ENCODE data around the gene SEL1L3.
"Not testable (repeated sequence)": the region's sequence is repeated elsewhere in the genome, so short reads cannot be mapped to it uniquely, and the experiment has no call there.

SEL1L3 gene

DNA sequence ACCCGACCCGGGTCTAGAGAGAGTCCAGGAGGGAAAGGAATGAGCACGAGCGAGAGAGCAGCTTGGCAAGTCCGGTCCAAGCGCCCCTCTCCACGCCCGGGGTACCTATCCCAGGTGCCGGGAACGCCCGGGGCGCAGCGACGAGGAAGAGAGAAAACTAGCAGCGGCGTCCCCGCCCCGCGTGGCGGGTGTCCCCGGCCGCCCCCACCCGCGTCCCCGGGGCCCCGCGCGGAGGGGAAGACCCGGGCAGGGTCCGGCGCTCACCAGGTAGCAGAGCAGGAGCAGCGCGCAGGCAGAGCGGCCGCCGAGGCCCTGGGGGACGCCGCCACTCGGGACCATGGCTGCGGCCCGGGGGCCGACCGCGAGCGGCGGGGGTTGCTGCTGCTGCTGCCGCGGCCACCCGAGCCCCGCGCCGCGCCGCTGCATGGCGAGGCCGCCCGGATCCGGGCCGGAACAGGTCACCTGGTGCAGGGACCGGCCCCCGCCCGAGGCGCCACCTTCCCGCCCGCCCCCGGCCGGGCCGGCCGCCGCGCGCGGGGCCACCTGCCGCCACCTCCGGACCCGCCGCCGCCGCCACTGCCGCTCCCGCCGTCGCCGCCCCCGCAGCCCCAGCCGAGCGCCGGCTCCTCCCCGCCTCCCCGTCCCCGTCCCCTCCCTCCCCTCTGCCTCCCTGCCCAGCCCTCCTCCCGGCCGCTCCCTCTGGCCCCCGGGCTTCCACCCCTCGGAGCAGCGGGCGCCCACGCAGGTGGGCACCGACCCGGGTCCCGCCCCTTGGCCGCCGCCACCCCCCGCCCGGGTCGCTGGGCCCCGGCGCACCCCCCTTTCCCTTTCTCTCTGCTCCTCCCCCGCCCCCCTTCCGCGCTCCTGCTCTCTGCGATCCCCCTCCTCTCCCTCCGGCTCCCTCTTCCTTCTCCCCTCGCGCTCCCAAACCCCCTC lies at the start of gene SEL1L3:
TSS of gene SEL1L3 (minus strand) at position 578 of the 936 bp plus-strand sequence. CDS start at position 426, 152 bp downstream.
- DNase-seq: peak; percentile 51 to 58

DNA sequence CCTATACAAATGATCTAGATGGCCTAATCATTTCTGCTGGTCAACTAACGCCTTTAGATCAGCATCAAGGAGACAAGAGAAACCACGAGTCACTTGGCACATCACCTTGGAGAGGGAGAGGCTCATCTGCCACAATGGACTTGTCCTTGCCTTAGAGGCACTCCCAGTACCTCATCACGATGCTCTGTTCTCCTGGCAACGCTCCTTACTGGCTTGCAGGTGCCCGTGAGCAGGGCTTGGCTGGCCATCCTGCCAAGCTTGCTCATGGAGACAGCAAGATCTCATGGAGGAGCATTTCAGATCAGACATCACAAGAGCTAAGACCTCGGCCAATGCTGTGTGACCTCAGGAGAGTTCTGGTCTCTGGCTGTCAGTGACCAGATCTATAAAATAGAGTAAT lies 48.6 kb upstream of the SEL1L3 start:
- no peak for DNase-seq

DNA sequence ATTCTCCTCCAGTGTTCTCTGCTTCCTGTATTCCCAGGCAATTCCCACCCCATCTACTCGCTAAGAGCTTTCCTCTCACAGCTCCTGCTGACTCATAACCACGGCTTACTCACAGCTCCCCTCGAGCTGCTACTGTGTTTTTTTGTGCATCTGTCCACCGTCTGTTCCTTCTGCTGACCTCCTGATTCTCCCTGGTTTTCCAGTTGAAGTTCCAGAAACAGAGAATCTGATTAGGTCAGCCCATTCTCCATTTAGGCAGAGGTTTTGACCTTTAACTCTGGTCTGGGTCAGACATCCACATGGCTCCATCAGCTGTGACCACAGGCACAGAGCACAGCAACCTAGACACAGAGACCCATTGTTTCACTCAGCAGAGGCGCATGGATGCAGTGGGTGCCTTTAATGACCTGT lies 45.7 kb upstream of the SEL1L3 start:
- DNase-seq: no peak

DNA sequence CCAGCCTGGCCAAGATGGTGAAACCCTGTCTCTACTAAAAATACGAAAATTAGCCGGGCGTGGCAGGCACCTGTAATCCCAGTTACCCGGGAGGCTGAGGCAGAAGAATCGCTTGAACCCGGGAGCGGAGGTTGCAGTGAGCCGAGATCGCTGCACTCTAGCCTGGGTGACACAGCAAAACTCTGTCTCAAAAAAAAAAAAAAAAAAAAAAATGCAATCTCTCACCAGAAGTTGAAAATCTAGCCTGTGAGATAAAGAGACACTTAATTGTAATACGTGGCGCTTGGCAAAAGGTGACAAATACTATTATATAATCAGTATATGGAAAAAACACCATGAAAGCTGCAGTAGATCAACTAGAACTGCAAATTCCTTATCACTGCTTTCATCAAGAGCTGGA lies 43.3 kb upstream of the SEL1L3 start:
- not testable (repeated sequence) for DNase-seq

DNA sequence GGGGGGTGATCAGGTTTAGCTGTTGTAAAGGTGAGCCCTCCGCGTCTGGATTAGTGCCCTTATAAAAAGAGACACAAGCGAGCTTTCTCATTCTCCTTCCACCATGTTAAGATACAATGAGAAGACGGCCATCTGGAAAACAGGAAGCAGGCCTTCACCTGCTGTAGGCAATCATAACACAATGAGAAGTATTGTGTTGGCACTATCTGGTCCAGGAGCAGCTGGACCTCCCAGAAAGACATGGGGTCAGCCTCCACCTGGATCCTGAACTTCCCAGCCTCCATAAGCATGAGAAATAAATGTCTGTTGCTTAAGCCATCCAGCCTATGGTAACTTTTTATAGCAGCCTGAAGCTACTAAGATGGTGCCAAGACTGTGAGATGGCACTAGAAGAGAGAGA lies 42.6 kb upstream of the SEL1L3 start:
- DNase-seq: no peak

DNA sequence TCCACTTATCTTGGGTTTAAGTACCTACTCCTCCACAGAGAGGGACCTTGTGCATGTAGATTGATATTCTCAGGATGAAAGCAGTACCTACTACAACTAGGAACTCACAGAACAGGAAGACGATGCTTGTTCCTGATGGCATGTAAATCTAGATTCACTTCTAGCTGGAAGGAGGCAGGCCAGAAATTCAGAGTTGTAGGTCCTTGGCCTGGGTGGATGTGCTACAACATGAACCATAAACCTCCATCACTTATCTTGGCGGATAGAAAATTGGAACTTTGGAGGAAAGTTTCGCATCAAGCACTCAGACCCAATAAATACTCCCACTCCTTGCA lies 41.9 kb upstream of the SEL1L3 start:
- no peak for DNase-seq

DNA sequence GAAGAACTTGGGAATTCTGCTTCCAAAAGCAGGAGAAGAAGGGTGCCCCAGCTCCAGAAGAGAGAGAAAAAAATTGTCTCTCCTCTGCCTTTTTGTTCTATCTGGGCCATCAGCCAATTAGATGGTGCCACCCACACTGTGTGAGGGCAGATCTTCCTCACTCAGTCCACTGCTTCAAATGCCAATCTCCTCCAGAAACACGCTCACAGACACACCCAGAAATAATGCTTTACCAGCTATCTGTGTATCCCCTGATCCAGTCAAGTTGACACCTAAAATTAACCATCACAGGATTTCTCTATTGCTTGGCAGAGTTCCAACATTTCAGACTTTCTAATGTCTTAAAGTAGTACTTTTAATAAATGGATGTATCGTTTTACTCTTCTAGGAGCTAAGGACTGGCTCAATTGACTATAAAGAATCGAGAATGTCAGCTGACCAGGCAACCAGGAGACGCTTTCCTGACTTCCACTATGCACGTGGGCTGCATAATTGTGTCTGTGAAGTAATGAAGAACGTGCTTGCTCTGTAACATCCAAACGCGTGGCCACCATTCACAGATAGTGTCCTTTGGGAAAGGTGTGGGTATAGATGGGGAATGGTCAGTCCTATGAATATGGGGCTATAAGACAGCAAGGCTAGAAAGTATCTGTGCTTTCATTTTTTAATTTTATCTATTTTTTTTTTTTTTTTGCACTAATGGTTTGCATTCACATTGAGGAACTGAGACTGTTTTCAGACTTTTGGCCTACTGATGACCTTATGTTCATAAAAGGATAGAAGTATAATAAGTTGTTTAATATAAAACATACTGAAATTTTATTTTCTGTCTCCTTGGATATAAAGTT lies 41.3 kb upstream of the SEL1L3 start:
- DNase-seq: no peak

DNA sequence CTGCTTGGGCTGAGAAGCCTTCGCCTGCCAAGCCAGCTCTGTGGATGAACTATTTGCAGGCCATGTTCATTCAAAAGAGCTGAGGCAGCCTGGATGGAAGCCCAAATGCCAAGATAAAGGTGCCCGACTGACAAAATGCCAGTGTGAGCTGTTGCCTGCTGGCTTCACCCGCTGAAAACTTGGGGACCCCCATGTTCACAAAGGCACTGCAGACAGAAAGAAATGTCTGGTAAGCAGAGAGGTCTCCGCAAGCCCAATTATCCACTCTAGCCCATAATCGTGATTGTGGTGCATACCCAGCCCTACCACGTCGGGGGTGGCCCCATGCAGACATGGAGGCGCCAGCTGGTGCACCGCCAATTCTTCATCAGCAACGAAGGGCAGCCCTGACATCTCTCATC lies 38.2 kb upstream of the SEL1L3 start:
- DNase-seq: no peak

DNA sequence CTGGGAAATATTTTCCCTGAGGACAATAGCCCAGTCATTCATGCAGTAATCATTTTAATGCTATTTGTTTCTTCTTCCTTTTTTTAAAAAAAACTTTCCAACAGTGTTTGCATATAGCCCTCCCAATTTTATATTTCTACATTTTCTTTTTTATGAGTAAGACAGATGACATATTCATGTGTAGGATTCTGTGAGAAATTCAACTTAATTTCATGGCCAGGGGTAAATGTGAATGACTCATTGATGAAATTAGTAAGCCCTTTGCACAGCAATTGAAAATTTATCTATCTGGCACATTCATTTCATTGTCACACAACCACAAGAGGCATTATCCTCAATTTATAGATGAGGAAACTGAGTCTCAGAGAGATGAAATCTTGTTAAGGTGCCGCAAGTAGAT lies 37.5 kb upstream of the SEL1L3 start:
- no peak for DNase-seq

DNA sequence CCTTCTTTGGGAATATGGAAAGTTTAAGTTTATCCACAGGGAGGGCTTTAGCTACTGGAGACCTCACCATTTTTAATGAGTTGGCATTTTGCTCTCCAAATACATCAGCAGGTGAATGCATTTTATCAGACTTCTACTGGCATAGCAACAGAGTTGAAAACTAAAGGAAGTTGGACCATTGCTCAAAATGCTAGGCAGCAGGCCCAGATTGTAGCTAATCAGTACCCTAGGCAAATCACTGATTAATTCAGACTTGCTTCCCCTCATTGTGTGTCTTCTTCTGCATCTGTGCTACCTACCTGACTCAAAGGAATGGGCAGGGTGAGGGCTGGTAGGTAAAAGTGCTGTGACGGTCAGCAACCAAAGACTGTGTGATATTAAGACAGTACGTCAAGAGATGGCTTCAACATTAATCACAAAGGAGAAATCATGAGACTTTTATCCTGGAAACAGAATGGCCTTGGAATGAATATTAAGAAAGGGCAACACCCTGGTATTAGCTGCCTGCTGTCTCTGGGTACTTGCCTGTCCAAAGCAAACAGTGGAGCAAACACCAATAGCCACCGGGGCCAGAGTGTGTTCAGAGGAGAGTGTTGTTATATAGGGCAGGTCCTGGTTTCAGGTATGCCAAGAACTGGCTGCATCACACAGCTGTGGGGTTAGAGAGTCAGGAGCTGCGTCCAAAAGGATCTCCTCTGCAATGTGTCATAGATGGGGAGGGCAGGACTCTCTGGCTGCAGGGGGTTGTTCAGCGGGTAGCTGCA lies 34.2 kb upstream of the SEL1L3 start:
- no peak for DNase-seq

DNA sequence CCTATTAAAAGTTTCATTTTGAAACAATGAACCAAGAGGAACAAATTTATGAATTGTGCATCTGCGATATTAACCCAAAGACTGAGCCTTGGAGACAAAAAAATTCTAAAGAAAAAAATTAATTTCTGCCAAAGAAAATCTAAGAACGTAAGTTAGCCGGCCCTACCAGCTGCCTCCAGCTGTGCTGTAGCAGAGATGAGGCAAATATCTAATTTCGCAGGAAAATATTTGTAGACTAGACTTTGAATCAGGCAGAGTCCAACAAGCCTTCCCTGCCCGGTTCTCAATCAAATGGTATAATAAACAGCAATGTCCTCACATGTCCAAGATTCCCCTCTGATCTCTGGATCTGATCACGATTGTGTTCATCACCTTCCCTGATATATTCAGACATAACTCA lies 30.0 kb upstream of the SEL1L3 start:
- DNase-seq: no peak

DNA sequence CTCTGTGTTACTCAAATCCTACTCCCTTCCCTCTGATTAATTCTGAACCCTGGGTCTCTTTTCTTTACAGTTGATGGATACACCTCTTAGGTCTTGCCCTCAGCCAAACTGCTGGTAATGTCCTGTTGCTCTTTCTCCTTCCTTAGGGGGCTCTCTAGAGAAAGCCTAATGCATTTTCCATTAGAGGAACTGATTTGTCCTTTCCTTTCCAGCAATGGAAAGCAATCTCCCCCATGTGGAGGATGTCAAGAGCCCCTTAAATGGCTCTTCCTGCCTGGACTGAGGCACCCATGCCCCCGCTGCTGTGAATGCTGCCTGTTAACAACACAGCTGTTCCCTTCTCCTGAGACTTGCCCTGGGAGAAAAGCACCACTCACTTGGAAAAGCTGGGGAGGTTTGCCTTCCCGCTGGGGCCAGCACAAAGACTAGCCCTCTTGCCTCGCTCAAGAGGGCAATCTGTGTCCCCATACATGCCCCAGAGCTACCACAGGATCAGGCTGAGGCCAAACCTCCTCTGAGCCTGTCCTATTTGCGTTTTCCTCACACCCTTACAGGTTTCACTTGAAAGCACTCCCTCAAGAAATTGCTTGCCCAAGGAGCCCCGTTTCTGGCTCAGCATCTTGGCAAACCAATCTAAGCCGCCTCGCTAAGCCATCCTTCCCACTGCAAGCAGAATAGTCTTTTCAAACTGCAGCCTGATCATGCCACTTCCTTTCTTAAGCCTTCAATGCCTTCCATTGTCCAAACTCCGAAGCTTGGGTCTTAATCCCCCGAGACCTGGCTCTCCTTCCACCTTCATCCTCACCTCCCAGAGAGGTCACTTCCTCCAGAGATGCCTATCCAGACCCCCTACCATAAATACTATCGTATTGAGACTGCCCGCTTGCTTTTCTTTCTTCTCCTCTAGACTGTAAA lies 28.0 kb upstream of the SEL1L3 start:
- DNase-seq: no peak

DNA sequence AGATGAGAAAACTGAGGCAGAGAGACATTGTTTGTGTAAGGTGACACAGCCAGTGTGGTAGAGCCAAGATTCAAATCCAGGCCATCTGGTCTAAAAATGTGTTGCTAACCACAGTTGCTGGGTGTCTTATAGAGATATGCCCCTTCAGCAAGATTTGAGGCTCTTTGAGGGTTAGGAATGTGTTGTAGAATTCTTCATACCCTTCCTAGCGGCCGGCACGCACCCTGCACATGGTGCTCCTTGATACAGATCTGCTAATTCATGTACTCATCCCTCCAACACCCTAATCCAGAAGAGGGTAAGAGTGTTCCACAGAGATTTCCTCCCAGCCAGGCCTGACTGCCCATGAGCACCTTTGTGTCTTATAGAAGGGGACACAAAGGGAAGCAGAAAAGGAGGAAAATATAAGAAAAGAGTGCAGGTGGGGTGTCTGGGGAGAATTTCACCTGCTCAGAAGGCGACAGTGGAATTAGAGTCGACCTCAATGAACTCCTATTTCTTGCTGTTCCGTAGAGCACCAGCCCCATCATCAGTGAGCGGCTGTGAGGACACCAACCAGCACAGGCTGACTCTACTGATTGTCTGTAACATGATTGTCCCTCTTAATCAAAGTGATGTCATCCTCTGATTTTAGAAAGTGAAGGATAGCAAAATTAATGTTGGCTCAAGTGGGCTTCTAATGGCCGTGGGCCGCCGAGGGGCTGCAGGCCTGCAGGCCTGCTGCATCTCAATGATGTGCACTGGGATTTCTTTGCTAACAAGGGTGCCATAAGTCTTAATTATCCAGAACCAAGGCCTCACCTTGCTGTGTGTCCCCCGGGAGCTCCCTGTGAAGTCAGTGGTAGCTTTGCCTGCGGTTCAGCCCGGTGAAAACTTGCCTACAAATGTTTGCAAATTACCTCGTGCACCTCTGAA lies 27.1 kb upstream of the SEL1L3 start:
- DNase-seq: no peak

DNA sequence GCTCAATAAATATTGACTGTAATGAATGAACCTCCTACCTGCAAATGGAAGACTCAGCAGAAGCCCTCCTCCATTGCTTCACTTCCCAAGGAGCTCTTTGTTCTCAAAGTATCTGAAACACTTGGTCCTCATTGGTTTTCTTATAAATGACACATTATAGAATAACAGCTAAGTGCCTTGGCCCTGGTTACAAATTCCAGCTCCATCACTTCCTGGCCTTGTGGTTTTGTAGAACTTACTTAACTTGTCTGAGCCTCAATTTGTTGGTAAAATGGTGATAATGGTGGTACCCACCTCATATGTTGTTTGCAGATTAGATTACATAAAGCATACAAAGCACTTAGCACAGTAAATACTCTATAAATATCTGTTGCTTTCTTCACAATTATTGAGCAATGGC lies 26.0 kb upstream of the SEL1L3 start:
- DNase-seq: no peak

DNA sequence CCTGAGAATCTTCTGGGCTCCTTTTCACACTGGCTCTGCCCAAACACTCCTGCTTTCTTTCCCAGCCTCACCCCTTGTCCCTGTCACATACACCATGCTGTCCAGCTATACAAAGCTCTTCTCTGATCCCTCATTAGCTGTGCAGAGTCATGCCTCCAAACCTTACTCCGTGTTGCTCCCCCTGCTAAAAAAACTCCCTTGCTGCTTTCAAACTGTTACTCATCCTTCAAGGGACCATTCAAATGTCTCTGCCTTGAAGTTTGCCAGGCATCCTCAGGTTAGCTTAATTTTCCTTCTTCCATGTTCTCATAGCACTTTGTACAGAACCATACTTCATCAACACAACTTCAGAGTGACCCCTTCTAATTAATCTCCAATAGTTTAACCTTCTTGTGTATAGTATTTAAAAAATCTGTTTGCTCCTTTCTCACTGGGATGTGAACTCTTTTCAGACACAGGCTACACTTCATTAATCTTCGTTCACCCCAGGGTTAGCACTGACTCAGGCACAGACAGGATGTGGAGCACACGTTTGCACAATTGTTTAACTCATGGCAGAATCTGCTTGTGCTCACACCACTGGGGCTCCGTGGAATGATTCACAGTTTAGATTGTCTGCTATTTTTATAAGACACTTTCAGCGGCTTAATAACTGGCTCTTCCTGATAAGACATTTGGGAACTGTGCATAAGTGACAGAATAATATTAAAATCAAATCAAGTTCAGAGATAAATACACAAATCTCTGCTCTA lies 21.4 kb upstream of the SEL1L3 start:
- no peak for DNase-seq

DNA sequence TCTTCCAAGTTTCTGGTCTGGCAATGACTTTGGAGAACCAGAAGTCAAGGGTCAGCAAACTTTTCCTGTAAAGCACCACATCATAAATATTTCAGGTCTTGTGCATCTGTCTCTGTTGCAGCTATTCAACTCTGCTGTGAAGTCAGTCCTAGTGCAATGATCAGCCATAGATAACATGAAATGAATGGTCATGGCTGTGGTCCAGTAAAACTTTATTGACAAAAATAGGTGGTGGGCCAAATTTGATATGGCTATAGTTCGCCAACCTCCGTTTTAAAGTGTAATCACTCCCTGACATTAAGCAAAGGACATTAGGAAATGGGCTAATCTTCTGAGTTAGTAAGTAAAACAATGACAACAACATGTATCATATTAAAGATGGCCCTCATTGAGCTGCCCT lies 20.8 kb upstream of the SEL1L3 start:
- DNase-seq: no peak

DNA sequence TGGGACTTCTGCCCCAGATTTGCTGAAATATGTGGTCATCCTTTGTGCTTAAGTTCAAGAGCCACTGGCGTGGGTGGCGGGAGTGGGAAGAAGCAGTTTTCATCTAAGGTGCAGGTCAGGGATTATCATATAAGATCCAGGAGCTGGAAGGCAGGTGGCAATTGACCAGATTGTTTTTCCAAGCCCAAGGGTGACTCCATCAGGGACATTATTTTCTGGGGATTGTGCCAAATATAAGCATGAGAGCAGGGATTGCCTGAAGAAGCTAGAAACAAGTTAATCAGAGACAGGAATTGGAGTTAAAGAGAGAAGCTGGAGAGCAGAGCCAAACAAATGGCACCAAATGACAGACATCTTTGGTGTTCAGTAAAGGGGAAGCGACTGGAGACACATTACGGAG lies 19.4 kb upstream of the SEL1L3 start:
- DNase-seq: no peak

DNA sequence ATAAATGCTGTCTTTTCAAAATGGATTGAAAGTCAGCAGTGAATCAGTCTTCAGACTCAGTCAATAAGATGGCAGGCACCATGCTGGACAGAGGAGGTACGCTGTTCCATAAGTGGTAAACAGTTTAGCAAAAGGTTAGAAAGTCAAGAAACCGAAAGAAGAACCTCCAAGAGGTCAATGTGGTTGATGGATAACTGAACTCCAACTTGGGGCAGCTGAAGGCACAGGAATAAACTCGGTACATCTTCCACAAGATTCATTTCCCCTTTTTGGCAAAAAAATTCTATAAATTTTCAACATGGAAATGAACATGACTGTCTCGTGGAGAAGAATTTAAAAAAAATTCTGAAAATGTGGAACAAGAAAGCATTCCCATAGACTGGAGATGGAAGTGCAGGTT lies 18.4 kb upstream of the SEL1L3 start:
- DNase-seq: no peak

DNA sequence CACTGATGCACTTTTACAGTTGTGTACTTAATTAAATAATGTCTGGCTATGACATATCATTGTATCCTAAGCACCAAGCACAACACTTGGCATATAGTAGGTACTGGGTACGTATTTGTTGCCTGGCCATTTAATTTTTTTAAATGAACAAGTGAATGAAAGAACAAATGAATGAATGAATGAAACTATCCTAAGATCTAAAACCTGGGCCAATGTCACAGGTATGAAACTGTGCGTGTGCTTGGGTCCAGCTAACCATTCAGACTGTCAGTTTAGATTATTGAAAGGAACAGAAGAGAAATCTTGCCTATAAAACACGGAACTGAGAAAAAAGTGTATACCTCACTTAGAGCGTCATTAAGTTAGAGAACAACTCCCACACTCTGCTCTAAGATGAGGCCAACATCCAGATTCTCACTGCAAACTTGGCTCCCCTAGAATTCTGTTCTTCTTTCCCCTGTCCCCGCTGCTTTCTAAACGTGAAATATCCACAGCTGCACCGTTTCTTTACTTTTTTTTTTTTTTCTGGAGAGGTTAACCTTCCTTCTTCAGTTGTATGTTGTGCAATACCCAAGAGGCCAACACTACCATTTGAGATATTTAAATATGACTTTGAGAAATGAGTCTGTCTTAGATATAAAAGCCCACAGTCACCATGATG lies 17.3 kb upstream of the SEL1L3 start:
- DNase-seq: no peak

DNA sequence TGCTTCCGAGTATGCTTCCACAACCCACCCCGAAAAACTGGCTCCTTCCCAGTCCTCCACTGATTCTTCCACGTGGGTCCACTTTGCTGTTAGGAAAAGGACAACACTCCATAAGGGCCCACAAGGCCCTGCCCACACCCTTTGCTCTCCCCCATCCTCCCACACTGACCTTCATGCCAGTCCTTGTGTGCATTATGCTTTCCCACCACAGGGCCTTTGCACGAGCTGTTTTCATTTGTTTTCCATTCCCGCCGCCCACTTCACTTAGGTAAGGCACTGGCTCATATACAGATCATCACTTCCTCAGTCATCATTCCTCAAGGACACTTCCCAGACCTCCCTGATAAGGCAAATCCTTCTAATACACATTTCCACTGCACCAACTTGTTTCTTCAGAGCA lies 16.8 kb upstream of the SEL1L3 start:
- DNase-seq: no peak

All from CD4-positive, alpha-beta T cell treated with Interferon alpha-2 for 1 hour (primary cell).